Body of pancreas (tissue), 4 donors: ENCODE results near the gene HOXC11. TPM values are rescaled to one million over a fixed set of nuclear protein-coding genes. Genes with fewer than 3 reads are reported as not detected.

Experiments used
- ATAC-seq: fragments of 150-250 bp; one replicate; pipeline ENCODE4 v1.9.1; 2016
- DNase-seq, 4 donors: peaks; one replicate each; pipeline ENCODE4 v3.0.0-alpha.2; 2019
- H3K27ac ChIP-seq, 4 donors: fragments of 200-600 bp; sonication (generic); 1 replicate in 3 of 4; 2 replicates in 1 of 4; pipeline versions ENCODE4 v1.5.1 to v1.6.1; 2016 to 2019; ENCODE audit warnings: mild to moderate bottlenecking in 1 of 4, mixed read lengths in 1 of 4, moderate library complexity in 1 of 4
- H3K27me3 ChIP-seq, 2 donors: fragments of 200-600 bp; sonication (generic); one replicate each; pipeline ENCODE4 v1.6.0; 2016; ENCODE audit warnings: mild to moderate bottlenecking in 1 of 2
- H3K36me3 ChIP-seq, 2 donors: fragments of 200-600 bp; sonication (generic); replicated peaks in 1 of 2; 2 replicates each; pipeline ENCODE4 v1.5.1; 2016; ENCODE audit warnings: low read depth in 2 of 2; ENCODE audit not compliant: insufficient read depth in 1 of 2
- H3K4me1 ChIP-seq: fragments of 200-600 bp; sonication (generic); one replicate; pipeline ENCODE4 v1.6.0; 2016
- H3K4me3 ChIP-seq, 2 donors: fragments of 200-600 bp; sonication (generic); 1 replicate in 1 of 2; 2 replicates in 1 of 2; pipeline ENCODE4 v1.5.1; 2016 to 2019
- H3K9me3 ChIP-seq, 3 donors: fragments of 200-600 bp; sonication (generic); 1 replicate in 2 of 3; 2 replicates in 1 of 3; pipeline ENCODE4 v1.5.1; 2016
- POLR2A ChIP-seq, 3 donors: fragments of 450-650 bp; IDR thresholded peaks; one replicate each; pipeline ENCODE4 v1.6.1; 2016; ENCODE audit warnings: antibody characterized with exemption in 3 of 3, mild to moderate bottlenecking in 2 of 3
- WGBS, 2 donors: methylation state at CpG; one replicate each; pipeline ENCODE4 v1.1.5; 2017; 5-methylcytosine and 5-hydroxymethylcytosine counted together
- intact Hi-C: fragments of 100-400 bp; cut with DNase I; formaldehyde crosslinking; loops from one replicate; pipeline ENCODE4 v1.15.1; 2023
- total RNA-seq, 2 donors: library from RNA; depleted of rRNA; stranded (reverse); fragments of >200 nt; gene quantifications; one replicate each; pipeline ENCODE4 v1.1.0, GENCODE V29; 2016
- TF ChIP-seq, protein P1 (sequence below), 7 experiments: fragments of 450-650 bp in 4 of 7; fragments of 200-600 bp in 3 of 7; sonication (generic) in 3 of 7; IDR thresholded peaks; one replicate each; pipeline ENCODE4 v1.5.1; 2016 to 2019; ENCODE audit warnings: antibody characterized with exemption in 7 of 7

Gene HOXC11
- total RNA-seq, 2 donors from 2014 or later: not detected

DNA sequence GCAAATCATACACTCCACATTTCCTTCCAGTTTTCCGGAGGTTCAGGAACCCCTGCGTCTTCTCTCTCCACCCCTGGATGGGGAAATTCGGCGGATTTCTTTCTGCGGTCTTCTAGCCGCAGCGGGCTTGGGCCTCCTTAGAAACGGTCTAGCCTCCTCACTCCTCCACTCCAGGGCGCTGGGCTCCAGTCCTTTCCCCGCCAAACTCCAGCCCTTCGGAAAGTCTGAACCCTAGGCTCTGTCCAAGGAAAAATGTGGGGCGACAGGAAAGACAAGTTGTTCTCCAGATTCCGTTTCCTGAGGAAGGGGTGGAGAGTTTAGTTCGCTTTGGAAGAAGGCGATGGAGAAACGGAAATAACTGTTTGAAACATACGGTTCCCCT lies 10.6 kb downstream of the HOXC11 start:
- no peak for ATAC-seq

DNA sequence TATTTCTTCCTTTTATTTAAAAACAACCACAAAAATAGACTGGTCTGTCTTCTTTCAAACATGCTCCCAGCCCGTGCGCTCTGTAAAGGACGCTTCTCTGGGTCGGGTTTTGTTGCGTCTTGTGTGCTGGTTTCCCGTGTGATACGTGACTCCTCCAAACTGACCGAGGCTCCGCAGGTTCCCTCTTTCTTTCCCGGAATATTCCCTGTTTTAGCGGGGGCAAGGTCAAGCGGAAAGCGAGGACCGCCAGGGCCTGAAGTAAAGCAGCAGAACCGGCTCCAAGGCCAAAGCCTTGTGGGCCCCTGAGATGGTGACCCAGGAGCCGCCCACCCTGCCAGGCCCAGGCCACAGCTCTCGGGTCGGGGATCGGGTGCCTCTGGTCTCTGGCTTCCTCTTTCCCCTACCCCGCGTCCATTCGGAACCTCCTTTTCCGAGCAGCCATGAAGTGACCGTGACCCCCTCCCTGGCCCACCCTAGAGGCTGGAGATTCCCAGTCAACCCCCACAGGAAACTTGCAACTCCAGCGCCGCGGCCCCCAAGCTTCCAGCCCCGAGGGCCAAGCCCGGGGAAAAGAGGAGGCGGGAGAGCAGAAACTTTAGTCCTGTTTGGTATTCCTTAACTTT lies 11.1 kb downstream of the HOXC11 start:
- Histone ChIP-seq H3K27me3 (peaks cover 0 to 73% of the 10 kb centered on the region in 2 donors), H3K36me3 (no peaks in the 10 kb centered on the region), H3K27ac (no peak overlapping the region), H3K9me3 (no peaks in the 10 kb centered on the region), H3K4me1 (peaks cover 20% of the 10 kb centered on the region), H3K4me3 (no peak overlapping the region)
- DNase-seq (no peak), ATAC-seq (no peak)
- intact Hi-C loops: no loop called here
- TF ChIP-seq, protein P1, sequence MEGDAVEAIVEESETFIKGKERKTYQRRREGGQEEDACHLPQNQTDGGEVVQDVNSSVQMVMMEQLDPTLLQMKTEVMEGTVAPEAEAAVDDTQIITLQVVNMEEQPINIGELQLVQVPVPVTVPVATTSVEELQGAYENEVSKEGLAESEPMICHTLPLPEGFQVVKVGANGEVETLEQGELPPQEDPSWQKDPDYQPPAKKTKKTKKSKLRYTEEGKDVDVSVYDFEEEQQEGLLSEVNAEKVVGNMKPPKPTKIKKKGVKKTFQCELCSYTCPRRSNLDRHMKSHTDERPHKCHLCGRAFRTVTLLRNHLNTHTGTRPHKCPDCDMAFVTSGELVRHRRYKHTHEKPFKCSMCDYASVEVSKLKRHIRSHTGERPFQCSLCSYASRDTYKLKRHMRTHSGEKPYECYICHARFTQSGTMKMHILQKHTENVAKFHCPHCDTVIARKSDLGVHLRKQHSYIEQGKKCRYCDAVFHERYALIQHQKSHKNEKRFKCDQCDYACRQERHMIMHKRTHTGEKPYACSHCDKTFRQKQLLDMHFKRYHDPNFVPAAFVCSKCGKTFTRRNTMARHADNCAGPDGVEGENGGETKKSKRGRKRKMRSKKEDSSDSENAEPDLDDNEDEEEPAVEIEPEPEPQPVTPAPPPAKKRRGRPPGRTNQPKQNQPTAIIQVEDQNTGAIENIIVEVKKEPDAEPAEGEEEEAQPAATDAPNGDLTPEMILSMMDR (IDR thresholded peaks at IDR 0.05): no peak
- TF ChIP-seq POLR2A (IDR thresholded peaks at IDR 0.05): no peak
- 7 to 8% methylated on average over 21 to 30 of the region's 30 CpGs for WGBS, 2 donors

More for the DNA sequence above, 10.6 kb downstream of the HOXC11 start:
- Histone ChIP-seq H3K36me3 (no peaks in the 10 kb centered on the region), H3K4me1 (peaks cover 18% of the 10 kb centered on the region), H3K9me3 (no peaks in the 10 kb centered on the region), H3K4me3 (no peak overlapping the region), H3K27ac (no peak overlapping the region), H3K27me3 (peaks cover 0 to 73% of the 10 kb centered on the region in 2 donors)
- no peak for TF ChIP-seq POLR2A (IDR thresholded peaks at IDR 0.05)
- TF ChIP-seq, protein P1 (IDR thresholded peaks at IDR 0.05): no peak
- 7 to 10% methylated on average over 17 of the region's 17 CpGs for WGBS, 2 donors
- DNase-seq: no peak
- intact Hi-C loops: no loop called here

DNA sequence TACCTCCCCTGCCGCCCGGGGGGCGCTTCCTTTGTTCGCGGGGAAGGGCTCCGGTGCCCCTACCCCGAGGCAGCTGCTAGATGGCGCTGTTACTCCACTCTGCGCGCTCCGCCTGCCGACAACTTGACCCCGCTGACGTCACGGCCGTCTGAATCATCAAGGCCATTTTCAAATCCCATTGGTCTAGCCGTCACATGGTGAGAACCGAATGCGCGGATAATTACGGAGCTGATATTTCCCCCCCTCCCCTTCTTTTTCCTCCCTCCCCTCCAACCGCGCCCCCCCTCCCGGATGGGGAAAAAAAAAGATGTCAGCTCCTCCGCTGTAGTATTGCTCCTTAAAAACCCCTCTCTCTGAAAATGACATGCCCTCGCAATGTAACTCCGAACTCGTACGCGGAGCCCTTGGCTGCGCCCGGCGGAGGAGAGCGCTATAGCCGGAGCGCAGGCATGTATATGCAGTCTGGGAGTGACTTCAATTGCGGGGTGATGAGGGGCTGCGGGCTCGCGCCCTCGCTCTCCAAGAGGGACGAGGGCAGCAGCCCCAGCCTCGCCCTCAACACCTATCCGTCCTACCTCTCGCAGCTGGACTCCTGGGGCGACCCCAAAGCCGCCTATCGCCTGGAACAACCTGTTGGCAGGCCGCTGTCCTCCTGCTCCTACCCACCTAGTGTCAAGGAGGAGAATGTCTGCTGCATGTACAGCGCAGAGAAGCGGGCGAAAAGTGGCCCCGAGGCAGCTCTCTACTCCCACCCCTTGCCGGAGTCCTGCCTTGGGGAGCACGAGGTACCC lies 12.2 kb downstream of the HOXC11 start, which contains the start of gene HOXC10:
Gene HOXC10 (plus strand): TSS at position 246 of the 791 bp plus-strand sequence. CDS start 114 bp downstream, at position 360.
- Histone ChIP-seq H3K4me1 (peaks cover 27% of the 10 kb centered on the region), H3K27ac (no peak within 1 kb of the TSS), H3K36me3 (no peaks in the 10 kb centered on the region), H3K27me3 (peaks cover 0 to 81% of the 10 kb centered on the region in 2 donors), H3K9me3 (no peaks in the 10 kb centered on the region), H3K4me3 (no peak within 1 kb of the TSS)
- TF ChIP-seq, protein P1 (IDR thresholded peaks at IDR 0.05): peak; percentile 41 to 73 (median 58)
- no peak for TF ChIP-seq POLR2A (IDR thresholded peaks at IDR 0.05)
- intact Hi-C loops: no loop called here
- DNase-seq (peak; percentile 86 to 91 (median 88)), ATAC-seq (peak; percentile 80)
- WGBS, 2 donors: 5 to 11% methylated on average over 20 to 53 of the region's 55 CpGs

DNA sequence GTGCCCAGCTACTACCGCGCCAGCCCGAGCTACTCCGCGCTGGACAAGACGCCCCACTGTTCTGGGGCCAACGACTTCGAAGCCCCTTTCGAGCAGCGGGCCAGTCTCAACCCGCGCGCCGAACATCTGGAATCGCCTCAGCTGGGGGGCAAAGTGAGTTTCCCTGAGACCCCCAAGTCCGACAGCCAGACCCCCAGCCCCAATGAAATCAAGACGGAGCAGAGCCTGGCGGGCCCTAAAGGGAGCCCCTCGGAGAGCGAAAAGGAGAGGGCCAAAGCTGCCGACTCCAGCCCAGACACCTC lies 12.7 kb downstream of the HOXC11 start:
- no peak for DNase-seq
- Histone ChIP-seq H3K36me3 (no peaks in the 10 kb centered on the region), H3K9me3 (no peaks in the 10 kb centered on the region), H3K27me3 (peaks cover 0 to 87% of the 10 kb centered on the region in 2 donors), H3K27ac (no peak overlapping the region), H3K4me1 (peaks cover 27% of the 10 kb centered on the region), H3K4me3 (no peak overlapping the region)
- ATAC-seq: no peak
- intact Hi-C loops: no loop called here
- WGBS, 2 donors: 0 to 6% methylated on average over 1 to 21 of the region's 21 CpGs
- no peak for TF ChIP-seq POLR2A (IDR thresholded peaks at IDR 0.05)
- TF ChIP-seq, protein P1 (IDR thresholded peaks at IDR 0.05): no peak
